Measurements from ENCODE around the gene ABTB2.

ABTB2 gene

DNA sequence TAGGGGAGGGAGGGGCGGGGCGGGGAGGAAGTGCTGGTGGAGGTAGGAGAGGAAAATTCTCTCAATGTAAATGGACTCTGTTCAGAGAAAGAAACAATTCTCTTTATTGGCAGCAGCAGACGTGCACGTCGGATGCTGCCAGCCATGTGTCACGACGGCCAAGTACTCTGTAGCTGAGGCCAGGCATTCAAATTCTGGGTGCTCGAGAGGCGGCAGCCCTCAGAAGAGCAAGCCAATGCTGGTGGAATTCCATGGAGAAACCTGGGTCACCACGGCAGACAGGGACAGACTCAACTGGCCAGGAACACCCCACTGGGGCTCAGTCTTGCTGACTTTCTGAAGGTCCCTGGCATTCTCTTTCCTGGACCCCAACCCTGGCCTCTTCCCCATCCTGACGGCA lies 90.8 kb downstream of the ABTB2 start:
- no peak overlapping the region for H3K4me3 Mint-ChIP-seq
- H3K4me1 Mint-ChIP-seq = peaks cover 17% of the 10 kb centered on the region
- DNase-seq (no peak), ATAC-seq (no peak)
- peaks cover 2% of the 10 kb centered on the region for H3K27me3 Mint-ChIP-seq
- H3K36me3 Mint-ChIP-seq (ENCODE audit: low read depth) = no peaks in the 10 kb centered on the region
- no peak overlapping the region for H3K27ac Mint-ChIP-seq
- no peaks in the 10 kb centered on the region for H3K9me3 Mint-ChIP-seq

- Mint-ChIP-seq H3K4me3 (no peak overlapping the region), H3K27ac (no peak overlapping the region), H3K36me3 (ENCODE audit: low read depth) (no peaks in the 10 kb centered on the region), H3K4me1 (peaks cover 17% of the 10 kb centered on the region), H3K9me3 (no peaks in the 10 kb centered on the region), H3K27me3 (peaks cover 2% of the 10 kb centered on the region)
- ATAC-seq = peak; percentile 52
- no peak for DNase-seq
These were observed 91.5 kb downstream of the ABTB2 start for GRCh38 chr11:34266090-34266912.

- H3K4me3 Mint-ChIP-seq = no peak overlapping the region
- peaks cover 2% of the 10 kb centered on the region for H3K27me3 Mint-ChIP-seq
- H3K27ac Mint-ChIP-seq = no peak overlapping the region
- DNase-seq (no peak), ATAC-seq (no peak)
- no peaks in the 10 kb centered on the region for H3K9me3 Mint-ChIP-seq
- H3K4me1 Mint-ChIP-seq = peaks cover 17% of the 10 kb centered on the region
- no peaks in the 10 kb centered on the region for H3K36me3 Mint-ChIP-seq (ENCODE audit: low read depth)
These were observed 93.3 kb downstream of the ABTB2 start for GRCh38 chr11:34264303-34265110.

DNA sequence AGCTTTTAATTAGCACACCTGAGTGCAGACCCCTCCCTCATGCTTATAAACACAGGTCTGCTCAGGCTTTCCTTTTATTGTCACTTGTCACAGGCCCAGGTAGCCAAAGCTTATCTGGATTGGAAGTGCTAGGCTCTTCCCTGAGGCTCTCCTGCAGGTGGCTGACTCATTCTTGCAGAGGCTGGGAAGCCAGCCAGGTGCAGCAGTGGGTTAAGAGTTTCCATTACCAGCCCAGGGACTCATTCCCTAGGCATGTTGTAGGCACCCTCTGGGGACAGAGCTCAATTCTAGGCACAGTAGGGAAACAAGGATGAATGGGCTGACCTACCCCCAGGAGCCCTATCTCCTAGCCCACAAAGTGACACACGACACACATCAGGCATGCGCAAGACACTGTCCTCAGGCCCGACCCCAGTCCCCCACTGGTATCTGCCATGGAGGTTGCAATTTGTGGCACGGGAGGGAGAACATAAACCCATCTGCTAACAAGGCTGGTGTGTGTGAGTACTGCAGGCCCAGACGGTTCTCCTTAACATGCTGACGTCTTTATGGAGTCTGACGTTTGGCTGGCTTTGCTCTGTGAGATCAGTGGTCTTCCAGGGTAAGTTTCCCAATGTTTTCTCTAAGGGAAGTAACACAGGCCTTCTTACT lies 94.2 kb downstream of the ABTB2 start:
- no peak overlapping the region for H3K27ac Mint-ChIP-seq
- H3K27me3 Mint-ChIP-seq = no peaks in the 10 kb centered on the region
- H3K4me1 Mint-ChIP-seq = peaks cover 17% of the 10 kb centered on the region
- no peak for DNase-seq
- ATAC-seq = no peak
- no peaks in the 10 kb centered on the region for H3K9me3 Mint-ChIP-seq
- H3K4me3 Mint-ChIP-seq = no peak overlapping the region
- H3K36me3 Mint-ChIP-seq (ENCODE audit: low read depth) = no peaks in the 10 kb centered on the region

GRCh38 chr11:34262531-34263081 lies 95.2 kb downstream of the ABTB2 start:
- H3K27me3 Mint-ChIP-seq = no peaks in the 10 kb centered on the region
- no peaks in the 10 kb centered on the region for H3K36me3 Mint-ChIP-seq (ENCODE audit: low read depth)
- DNase-seq = no peak
- no peak for ATAC-seq
- H3K27ac Mint-ChIP-seq = no peak overlapping the region
- H3K9me3 Mint-ChIP-seq = no peaks in the 10 kb centered on the region
- H3K4me3 Mint-ChIP-seq = no peak overlapping the region
- H3K4me1 Mint-ChIP-seq = peaks cover 17% of the 10 kb centered on the region

DNA sequence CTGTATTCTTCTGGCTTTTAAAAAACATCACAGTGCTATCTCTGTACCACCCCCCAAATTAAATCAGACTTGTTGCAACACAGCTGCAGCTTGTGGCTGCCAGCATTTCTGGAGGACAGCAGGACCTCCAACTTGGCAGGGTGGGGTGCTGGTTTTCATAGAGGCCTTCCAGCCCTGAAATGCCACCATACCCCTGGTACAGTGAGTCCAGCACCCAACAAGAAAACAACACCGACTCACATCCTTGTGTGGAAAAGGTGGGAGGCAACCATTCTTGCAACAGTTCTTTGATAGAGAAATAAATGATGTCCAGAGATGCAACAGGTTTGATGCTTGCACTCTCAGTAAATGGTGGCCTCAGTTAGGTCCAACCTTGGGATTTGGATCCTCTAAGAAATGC lies 96.0 kb downstream of the ABTB2 start:
- no peak for ATAC-seq
- Mint-ChIP-seq H3K36me3 (ENCODE audit: low read depth) (no peaks in the 10 kb centered on the region), H3K4me3 (no peak overlapping the region), H3K27ac (no peak overlapping the region), H3K27me3 (no peaks in the 10 kb centered on the region), H3K4me1 (peaks cover 9% of the 10 kb centered on the region), H3K9me3 (no peaks in the 10 kb centered on the region)
- no peak for DNase-seq

GRCh38 chr11:34261095-34261494 lies 96.7 kb downstream of the ABTB2 start:
- ATAC-seq = no peak
- H3K4me3 Mint-ChIP-seq = no peak overlapping the region

GRCh38 chr11:34260072-34260575 lies 97.7 kb downstream of the ABTB2 start:
- Mint-ChIP-seq H3K9me3 (no peaks in the 10 kb centered on the region), H3K27ac (no peak overlapping the region), H3K4me1 (no peaks in the 10 kb centered on the region), H3K4me3 (no peak overlapping the region), H3K36me3 (ENCODE audit: low read depth) (no peaks in the 10 kb centered on the region), H3K27me3 (no peaks in the 10 kb centered on the region)
- DNase-seq (no peak), ATAC-seq (no peak)

More at GRCh38 chr11:34261095-34261494, 96.7 kb downstream of the ABTB2 start:
- no peak for DNase-seq
- H3K36me3 Mint-ChIP-seq (ENCODE audit: low read depth) = no peaks in the 10 kb centered on the region
- H3K27ac Mint-ChIP-seq = no peak overlapping the region
- no peaks in the 10 kb centered on the region for H3K27me3 Mint-ChIP-seq
- H3K4me1 Mint-ChIP-seq = peaks cover 4% of the 10 kb centered on the region
- no peaks in the 10 kb centered on the region for H3K9me3 Mint-ChIP-seq

GRCh38 chr11:34259087-34259486 lies 98.7 kb downstream of the ABTB2 start:
- DNase-seq (no peak), ATAC-seq (no peak)
- H3K27me3 Mint-ChIP-seq = no peaks in the 10 kb centered on the region
- H3K4me1 Mint-ChIP-seq = no peaks in the 10 kb centered on the region
- H3K4me3 Mint-ChIP-seq = no peak overlapping the region
- no peaks in the 10 kb centered on the region for H3K9me3 Mint-ChIP-seq
- H3K27ac Mint-ChIP-seq = no peak overlapping the region
- H3K36me3 Mint-ChIP-seq (ENCODE audit: low read depth) = no peaks in the 10 kb centered on the region

- Mint-ChIP-seq H3K9me3 (no peaks in the 10 kb centered on the region), H3K27me3 (peaks cover 1% of the 10 kb centered on the region), H3K4me3 (no peak overlapping the region), H3K4me1 (peaks cover 4% of the 10 kb centered on the region), H3K27ac (no peak overlapping the region), H3K36me3 (ENCODE audit: low read depth) (no peaks in the 10 kb centered on the region)
- DNase-seq = no peak
- ATAC-seq = no peak
These were observed 101.2 kb downstream of the ABTB2 start for GRCh38 chr11:34256626-34257025.

DNA sequence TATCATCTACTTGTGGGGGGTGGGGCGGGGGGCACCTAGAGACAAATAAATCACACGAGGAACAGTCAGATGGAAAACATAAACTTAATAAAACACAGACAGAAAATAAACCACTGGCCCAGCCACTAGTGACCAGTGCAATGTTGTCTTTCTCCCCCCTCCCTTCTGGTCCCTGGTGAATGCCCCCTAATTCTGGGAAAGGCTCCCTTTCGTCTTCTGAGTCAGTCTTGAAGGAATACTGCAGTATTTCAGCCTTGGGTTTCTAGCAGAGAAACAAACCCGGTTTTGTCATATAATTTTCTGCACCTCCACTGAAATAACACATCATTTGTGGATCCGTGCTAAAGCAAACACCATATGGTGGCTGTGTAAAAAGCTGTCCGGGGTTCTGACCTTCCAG lies 101.7 kb downstream of the ABTB2 start:
- DNase-seq (no peak), ATAC-seq (no peak)
- Mint-ChIP-seq H3K4me3 (no peak overlapping the region), H3K9me3 (no peaks in the 10 kb centered on the region), H3K27ac (no peak overlapping the region), H3K27me3 (peaks cover 1% of the 10 kb centered on the region), H3K4me1 (peaks cover 9% of the 10 kb centered on the region), H3K36me3 (ENCODE audit: low read depth) (no peaks in the 10 kb centered on the region)

DNA sequence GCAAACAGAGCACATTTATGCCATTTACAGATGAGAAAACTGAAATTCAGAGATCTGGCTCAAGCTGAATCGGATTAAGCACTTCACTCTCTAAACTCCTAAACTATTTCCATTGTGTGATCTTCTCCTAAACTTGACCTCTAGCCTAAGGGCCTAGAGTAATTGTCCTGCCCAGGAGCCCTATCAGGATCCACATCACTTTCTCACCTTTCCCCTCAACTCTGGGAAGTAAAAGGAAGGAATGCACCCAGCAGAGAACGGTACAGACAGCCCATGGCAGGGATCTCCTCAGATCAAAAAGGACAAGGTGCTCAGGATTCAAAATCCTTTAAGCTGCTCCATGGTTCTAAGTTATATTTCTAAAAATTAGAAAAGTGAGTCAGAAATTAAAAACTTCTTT lies 102.7 kb downstream of the ABTB2 start:
- DNase-seq (no peak), ATAC-seq (no peak)
- peaks cover 1% of the 10 kb centered on the region for H3K27me3 Mint-ChIP-seq
- H3K4me3 Mint-ChIP-seq = no peak overlapping the region
- peaks cover 19% of the 10 kb centered on the region for H3K4me1 Mint-ChIP-seq
- no peaks in the 10 kb centered on the region for H3K9me3 Mint-ChIP-seq
- no peaks in the 10 kb centered on the region for H3K36me3 Mint-ChIP-seq (ENCODE audit: low read depth)
- no peak overlapping the region for H3K27ac Mint-ChIP-seq

- DNase-seq = no peak
- no peaks in the 10 kb centered on the region for H3K36me3 Mint-ChIP-seq (ENCODE audit: low read depth)
These were observed 103.8 kb downstream of the ABTB2 start for GRCh38 chr11:34254011-34254410.

GRCh38 chr11:34252651-34253050 lies 105.2 kb downstream of the ABTB2 start:
- H3K36me3 Mint-ChIP-seq (ENCODE audit: low read depth) = no peaks in the 10 kb centered on the region
- no peak overlapping the region for H3K4me3 Mint-ChIP-seq
- H3K9me3 Mint-ChIP-seq = no peaks in the 10 kb centered on the region
- H3K4me1 Mint-ChIP-seq = peaks cover 43% of the 10 kb centered on the region
- H3K27ac Mint-ChIP-seq = no peak overlapping the region
- ATAC-seq (no peak), DNase-seq (no peak)
- H3K27me3 Mint-ChIP-seq = peaks cover 1% of the 10 kb centered on the region

More at GRCh38 chr11:34254011-34254410, 103.8 kb downstream of the ABTB2 start:
- H3K4me3 Mint-ChIP-seq = no peak overlapping the region
- H3K9me3 Mint-ChIP-seq = no peaks in the 10 kb centered on the region
- H3K4me1 Mint-ChIP-seq = peaks cover 30% of the 10 kb centered on the region
- ATAC-seq = no peak
- peaks cover 1% of the 10 kb centered on the region for H3K27me3 Mint-ChIP-seq
- no peak overlapping the region for H3K27ac Mint-ChIP-seq
